ENCODE measurements around the gene MIOX.
"Not testable (repeated sequence)": the region's sequence is repeated elsewhere in the genome, so short reads cannot be mapped to it uniquely, and the experiment has no call there.

MIOX gene

DNA sequence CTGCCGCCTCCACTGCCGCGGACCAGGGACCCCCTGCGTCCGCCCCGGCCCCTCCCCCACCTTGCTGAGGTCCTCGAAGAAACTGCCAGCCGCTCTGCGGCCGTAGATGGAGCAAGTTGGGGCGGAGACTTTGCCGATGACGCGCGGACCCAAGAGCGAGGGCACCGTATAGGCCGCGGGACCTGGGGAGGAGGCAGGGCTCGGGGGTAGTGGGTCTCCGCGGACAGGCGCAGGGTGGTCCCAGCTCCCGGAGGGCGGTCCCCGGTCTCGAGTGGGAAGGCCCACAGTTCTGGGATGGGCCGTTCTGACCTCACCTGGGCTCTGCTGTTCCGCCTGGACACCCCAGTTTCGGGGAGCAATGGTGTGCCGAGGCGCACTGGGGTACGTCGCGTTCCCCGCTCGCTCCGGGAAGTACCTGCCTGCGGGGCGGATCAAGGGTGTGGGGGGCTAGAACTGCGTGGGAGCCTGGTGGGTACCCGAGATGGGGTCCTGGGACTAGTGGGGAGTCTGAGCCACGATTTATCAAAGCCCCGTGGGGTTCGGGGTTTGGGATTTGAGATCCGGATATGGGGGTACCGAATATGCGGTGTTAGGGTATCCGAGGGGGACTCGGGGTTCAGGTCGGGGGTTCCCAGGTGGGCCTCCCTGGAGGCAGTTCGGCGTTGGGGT, 44.4 kb downstream of the MIOX start:
- DNase-seq, result peak; percentile 65

DNA sequence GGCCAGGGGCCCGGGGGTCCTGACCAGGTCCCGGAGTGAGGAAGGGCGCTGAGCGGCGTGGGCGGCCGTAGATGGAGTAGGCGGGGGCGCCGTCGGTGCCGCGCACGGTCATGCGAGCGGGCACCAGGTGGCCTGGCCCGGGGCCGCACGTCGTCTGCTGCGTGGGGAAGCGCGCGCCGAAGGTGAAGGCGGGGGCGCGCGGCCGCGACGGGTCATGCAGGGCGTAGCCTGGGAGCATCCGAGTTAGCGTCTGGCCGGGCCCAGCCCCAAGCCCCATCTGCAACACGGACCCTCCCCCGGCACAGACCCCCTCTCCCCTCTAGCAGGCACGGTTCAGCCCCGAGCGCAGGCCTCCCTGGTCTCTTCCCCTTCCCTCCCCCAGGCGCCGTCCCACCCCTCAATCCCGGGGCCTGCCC, 44.9 kb downstream of the MIOX start:
- DNase-seq, result peak; percentile 51

DNA sequence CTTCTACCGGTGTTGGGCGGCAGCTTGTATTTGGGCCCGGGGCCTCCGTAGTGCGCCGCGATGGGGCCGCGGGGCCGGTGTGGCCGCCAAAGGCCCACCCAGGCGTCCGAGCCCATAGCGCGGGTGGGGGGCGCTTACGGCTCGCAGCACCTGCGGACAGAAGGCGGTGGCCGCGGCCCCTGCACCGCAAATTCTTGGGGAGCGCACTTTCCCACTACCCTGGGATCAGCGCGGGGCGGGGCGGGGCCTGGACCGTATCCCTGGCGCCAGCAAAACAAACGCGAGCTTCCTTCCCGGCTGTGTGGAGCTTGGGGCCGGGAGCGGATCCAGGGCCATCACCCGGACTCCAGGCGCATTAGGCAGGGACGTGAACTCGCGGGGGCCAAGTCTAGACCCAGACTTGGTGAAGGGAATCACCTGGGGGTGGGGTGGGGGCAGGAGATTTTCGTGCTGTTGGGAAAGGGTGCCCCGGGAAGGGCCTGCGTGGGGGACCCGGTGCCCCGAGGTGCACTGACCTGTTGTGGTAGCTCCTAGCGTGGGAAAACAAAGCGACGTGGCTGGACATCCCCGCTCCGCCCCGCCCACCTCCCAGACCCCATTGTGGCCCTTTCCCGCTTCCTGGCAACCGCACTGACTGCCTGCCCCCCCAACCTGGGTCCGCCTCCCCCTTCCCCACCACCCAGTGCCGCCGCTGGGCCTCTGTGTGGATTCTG, 45.5 kb downstream of the MIOX start:
- no peak for DNase-seq

DNA sequence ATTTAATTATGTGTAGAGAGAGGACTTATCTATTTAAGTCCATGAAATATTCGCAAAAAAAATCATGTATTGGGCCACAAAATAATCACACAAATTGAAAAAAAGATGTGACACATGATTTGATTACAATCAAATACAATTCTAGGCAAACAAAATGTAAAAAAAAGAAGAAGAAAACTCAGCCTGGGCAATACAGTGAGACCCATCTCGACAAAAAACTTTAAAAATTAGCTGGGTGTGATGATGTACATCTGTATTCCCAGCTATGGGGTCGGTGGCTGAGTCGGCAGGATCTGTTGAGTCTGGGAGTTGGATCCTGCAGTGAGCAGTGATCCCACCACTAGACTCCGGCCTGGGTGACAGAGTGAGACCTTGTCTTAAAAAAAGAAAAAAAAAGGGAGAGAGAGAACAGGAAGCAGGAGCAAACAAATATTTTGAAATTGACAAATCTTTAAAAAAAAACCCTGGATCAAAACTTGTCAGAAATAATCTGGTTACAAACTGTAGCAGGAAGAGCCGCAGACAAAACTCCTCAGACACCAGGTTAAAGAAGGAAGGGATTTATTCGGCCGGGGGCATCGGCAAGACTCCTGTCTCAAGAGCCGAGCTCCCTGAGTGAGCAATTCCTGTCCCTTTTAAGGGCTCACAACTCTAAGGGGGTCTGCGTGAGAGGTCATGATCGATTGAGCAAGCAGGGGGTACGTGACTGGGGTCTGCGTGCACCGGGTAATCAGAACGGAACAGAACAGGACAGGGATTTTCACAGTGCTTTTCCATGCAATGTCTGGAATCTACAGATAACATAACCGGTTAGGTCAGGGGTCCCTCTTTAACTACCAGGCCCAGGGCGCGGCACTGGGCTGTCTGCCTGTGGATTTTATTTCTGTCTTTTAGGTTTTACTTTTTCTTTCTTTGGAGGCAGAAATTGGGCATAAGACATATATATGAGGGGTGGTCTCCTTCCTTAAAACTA, 46.5 kb downstream of the MIOX start:
- DNase-seq, result no peak

DNA sequence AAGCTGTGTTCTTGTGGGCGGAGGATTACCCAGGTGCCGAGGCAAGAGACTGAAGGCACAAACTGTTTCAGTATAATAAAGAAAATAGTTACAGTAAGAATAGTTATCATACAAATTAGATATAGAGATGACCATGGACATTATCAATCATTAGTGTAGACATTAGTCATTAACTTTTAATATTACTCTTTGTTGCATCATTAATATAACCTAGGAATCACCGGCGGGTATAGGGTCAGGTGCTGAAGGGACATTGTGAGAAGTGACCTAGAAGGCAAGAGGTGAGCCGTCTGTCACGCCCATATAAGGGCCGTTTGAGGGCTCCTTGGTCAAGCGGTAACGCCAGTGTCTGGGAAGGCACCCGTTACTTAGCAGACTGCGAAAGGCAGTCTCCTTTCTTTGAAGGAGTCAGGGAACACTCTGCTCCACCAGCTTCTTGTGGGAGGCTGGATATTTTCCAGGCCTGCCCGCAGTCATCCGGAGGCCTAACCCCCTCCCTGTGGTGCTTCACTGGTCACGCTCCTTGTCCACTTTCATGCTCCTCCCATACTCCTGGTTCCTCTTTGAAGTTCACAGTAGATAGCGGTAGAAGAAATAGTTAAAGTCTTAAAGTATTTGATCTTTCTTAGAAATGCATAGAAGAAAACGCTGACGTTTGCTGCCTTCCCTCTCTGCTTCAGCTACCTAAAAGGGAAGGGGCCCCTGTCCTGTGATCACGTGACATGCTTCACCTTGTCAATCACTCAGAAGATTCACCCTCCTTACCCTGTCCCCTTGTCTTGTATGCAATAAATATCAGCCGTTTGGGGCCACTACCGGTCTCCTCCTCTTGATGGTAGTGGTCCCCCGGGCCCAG, 47.4 kb downstream of the MIOX start:
- DNase-seq, result not testable (repeated sequence)

DNA sequence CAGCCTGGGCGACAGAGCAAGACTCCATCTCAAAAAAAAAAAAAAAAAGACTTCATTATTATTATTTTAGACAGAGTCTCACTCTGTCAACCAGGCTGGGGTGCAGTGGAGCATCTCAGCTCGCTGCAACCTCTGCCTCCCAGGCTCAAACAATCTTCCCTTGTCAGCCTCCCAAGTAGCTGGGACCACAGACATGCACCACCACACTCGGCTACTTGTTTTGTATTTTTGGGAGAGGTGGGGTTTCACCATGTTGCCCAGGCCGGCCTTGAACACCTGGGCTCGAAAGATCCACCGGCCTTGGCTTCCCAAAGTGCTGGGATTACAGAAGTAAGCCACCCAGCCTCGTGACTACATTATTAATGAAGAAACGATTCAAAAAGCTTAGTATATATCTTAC, 48.5 kb downstream of the MIOX start:
- no peak for DNase-seq

DNA sequence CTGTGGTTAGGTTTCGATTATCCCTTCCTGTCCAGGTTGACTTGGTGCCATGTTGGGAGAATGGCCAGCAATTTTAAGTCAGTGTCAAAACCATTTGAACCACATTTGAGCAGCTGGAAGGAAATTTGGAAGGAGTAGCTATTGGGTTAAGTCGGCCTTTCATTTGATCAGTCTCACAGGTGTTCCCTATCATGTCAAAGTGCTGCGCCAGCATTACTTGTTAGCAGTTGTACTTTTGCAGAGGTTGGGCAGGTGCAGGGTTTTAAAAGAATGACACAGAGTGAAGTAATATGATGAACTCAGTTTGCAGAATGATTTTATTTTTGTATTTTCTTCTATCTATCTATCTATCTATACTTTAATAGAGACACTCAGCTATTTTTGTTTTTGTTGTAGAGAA, 49.6 kb downstream of the MIOX start:
- no peak for DNase-seq

DNA sequence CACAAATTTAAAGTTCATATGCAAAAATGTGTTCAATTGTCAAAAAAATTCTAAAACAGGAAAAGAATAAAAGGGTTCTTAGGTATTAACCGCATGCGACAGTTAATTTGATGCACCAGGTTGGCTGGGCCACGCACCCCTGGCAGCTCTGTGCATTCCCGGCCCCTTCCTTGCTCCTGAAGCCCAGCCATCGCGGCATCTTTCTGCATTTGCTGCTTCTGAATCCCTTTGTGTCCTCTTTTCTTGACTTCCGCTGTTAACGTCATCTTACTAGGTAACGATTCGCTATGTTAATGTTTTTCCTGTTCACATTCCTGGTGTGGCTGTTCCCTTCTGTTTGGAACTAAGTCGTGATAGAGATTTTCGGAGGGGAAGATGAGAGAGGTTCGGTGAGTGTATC, 51.1 kb downstream of the MIOX start:
- no peak for DNase-seq

All from T-helper 9 cell (primary cell).